ENCODE results near the gene PLXNB2.

- TF ChIP-seq, protein P1, sequence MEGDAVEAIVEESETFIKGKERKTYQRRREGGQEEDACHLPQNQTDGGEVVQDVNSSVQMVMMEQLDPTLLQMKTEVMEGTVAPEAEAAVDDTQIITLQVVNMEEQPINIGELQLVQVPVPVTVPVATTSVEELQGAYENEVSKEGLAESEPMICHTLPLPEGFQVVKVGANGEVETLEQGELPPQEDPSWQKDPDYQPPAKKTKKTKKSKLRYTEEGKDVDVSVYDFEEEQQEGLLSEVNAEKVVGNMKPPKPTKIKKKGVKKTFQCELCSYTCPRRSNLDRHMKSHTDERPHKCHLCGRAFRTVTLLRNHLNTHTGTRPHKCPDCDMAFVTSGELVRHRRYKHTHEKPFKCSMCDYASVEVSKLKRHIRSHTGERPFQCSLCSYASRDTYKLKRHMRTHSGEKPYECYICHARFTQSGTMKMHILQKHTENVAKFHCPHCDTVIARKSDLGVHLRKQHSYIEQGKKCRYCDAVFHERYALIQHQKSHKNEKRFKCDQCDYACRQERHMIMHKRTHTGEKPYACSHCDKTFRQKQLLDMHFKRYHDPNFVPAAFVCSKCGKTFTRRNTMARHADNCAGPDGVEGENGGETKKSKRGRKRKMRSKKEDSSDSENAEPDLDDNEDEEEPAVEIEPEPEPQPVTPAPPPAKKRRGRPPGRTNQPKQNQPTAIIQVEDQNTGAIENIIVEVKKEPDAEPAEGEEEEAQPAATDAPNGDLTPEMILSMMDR (IDR thresholded peaks at IDR 0.05): no peak
- no peak for TF ChIP-seq POLR2A (IDR thresholded peaks at IDR 0.05)
Observed at GRCh38 chr22:50264104-50264745, 43.2 kb downstream of the PLXNB2 start.

All from lower leg skin (tissue), 3 donors.